ENCODE results near the gene TUT4. TPM values are rescaled to one million over a fixed set of nuclear protein-coding genes. Genes with fewer than 3 reads are reported as not detected.

The TUT4 gene
- total RNA-seq, 1 donor from 2014 or later: 139 TPM

GRCh38 chr1:52385376-52385775, 167.5 kb downstream of the TUT4 start:
- H3K36me3 ChIP-seq: peaks cover 14% of the 10 kb centered on the region
- H3K4me2 ChIP-seq: no peak overlapping the region
- no peaks in the 10 kb centered on the region for H3K4me1 ChIP-seq
- no peaks in the 10 kb centered on the region for H3K27me3 Mint-ChIP-seq (ENCODE audit: insufficient read depth, low read depth)
- no peaks in the 10 kb centered on the region for H3K9me3 ChIP-seq (ENCODE audit: low read depth)
- no peak overlapping the region for H3K4me3 ChIP-seq
- H3K9ac ChIP-seq: no peak overlapping the region
- H3F3A ChIP-seq (ENCODE audit: low read depth): no peaks in the 10 kb centered on the region
- H2AFZ ChIP-seq (replicated peaks): no peak overlapping the region
- H3K4me3 Mint-ChIP-seq: no peak overlapping the region
- H3K4me1 Mint-ChIP-seq: no peaks in the 10 kb centered on the region
- H3K27me3 ChIP-seq: no peaks in the 10 kb centered on the region
- no peaks in the 10 kb centered on the region for H3K9me3 Mint-ChIP-seq
- no peak overlapping the region for H3K27ac Mint-ChIP-seq
- TF ChIP-seq EZH2phosphoT487 (IDR thresholded peaks at IDR 0.05) (no peak), CTCF (IDR thresholded peaks at IDR 0.05) (no peak), EZH2 (IDR thresholded peaks at IDR 0.05) (no peak)
- peaks cover 6% of the 10 kb centered on the region for H3K79me2 ChIP-seq (ENCODE audit: low read depth)
- DNase-seq (ENCODE audit: low spot score): no peak
- H3K36me3 Mint-ChIP-seq: peaks cover 25% of the 10 kb centered on the region
- peaks cover 3% of the 10 kb centered on the region for H4K20me1 ChIP-seq (ENCODE audit: low read depth)
- H3K27ac ChIP-seq: no peak overlapping the region

Other genes with a start within 250 kb of the TUT4 start
- 9.4 and 15.9 TPM in 2 replicates for gene CC2D1B, start 186.9 kb downstream of the TUT4 start, total RNA-seq (ENCODE audit: low replicate concordance)
- gene ORC1, start 148.7 kb downstream of the TUT4 start, total RNA-seq (ENCODE audit: low replicate concordance): 42.4 and 47.4 TPM in 2 replicates
- gene PRPF38A, start 148.5 kb downstream of the TUT4 start, total RNA-seq (ENCODE audit: low replicate concordance): 37.4 and 45.9 TPM in 2 replicates
- gene GPX7, start 49.3 kb upstream of the TUT4 start, total RNA-seq (ENCODE audit: low replicate concordance): 21.9 and 31.6 TPM in 2 replicates
- 0.11 and 0.87 TPM in 2 replicates for gene SHISAL2A, start 80.1 kb upstream of the TUT4 start, total RNA-seq (ENCODE audit: low replicate concordance)
- gene COA7, start 145.3 kb upstream of the TUT4 start, total RNA-seq (ENCODE audit: low replicate concordance): 10.9 and 13.0 TPM in 2 replicates
- 36.3 and 39.5 TPM in 2 replicates for gene ZYG11B, start 173.4 kb upstream of the TUT4 start, total RNA-seq (ENCODE audit: low replicate concordance)